Endothelial cell of umbilical vein (primary cell): ENCODE data around the gene ANGPTL5. TPM values are rescaled to one million over a fixed set of nuclear protein-coding genes. Genes with fewer than 3 reads are reported as not detected.

Source experiments
- BruUV-seq: library from RNA; stranded (reverse); fragments of 400-500 nt; replicated peaks from 2 replicates; lab custom pipeline; 2021; lab: Mats Ljungman, UMichigan
- CTCF ChIA-PET: fragments of 300-600, 350-600 bp; sonication (Branson Sonifier 250); formaldehyde crosslinking; loops from one replicate; lab custom pipeline; 2021; ENCODE audit warnings: antibody characterized with exemption, inconsistent platforms; lab: Charles Lee
- POLR2A ChIA-PET: fragments of 300-600, 350-600 bp; sonication (Branson Sonifier 250); formaldehyde crosslinking; loops from one replicate; lab custom pipeline; 2021; ENCODE audit warnings: antibody characterized with exemption, inconsistent platforms; lab: Charles Lee
- DNase-seq: peaks from one replicate; pipeline ENCODE4 v3.0.0-alpha.2; 2011; ENCODE audit warnings: low read depth, low spot score
- FAIRE-seq: peaks from 2 replicates; lab custom pipeline; 2011; peaks lifted over from hg19 to GRCh38; lab: Jason Lieb, UNC
- H2AFZ ChIP-seq: 2 replicates; pipeline ENCODE4 v1.6.0; 2012; ENCODE audit warnings: low read depth, low read length, control low read depth, inconsistent platforms
- H3K27ac ChIP-seq: 2 replicates; pipeline ENCODE4 v1.5.1; 2011; ENCODE audit warnings: low read depth, mild to moderate bottlenecking, control low read depth, low read length, moderate library complexity; ENCODE audit not compliant: insufficient read depth
- H3K27me3 ChIP-seq, 2 experiments: 2 replicates each; pipeline versions ENCODE4 v1.6.0 to v1.6.1; 2011; ENCODE audit warnings: low read length in 2 of 2, mixed read lengths in 1 of 2; ENCODE audit not compliant: control insufficient read depth in 2 of 2, insufficient read depth in 2 of 2
- H3K36me3 ChIP-seq, 2 experiments: 2 replicates in 1 of 2; 3 replicates in 1 of 2; pipeline ENCODE4 v1.5.1; 2011; ENCODE audit warnings: low read length in 2 of 2, mild to moderate bottlenecking in 1 of 2, moderate library complexity in 1 of 2; ENCODE audit not compliant: control insufficient read depth in 2 of 2, insufficient read depth in 2 of 2; ENCODE audit errors: extremely low read depth in 1 of 2
- H3K4me1 ChIP-seq: 3 replicates; pipeline ENCODE4 v1.5.1; 2011; ENCODE audit warnings: mild to moderate bottlenecking, low read length; ENCODE audit not compliant: control insufficient read depth, insufficient read depth; ENCODE audit errors: extremely low read depth
- H3K4me2 ChIP-seq: 2 replicates; pipeline ENCODE4 v1.6.1; 2011; ENCODE audit warnings: low read length, control low read depth, mixed read lengths; ENCODE audit not compliant: insufficient read depth
- H3K4me3 ChIP-seq, 3 experiments: fragments of 200-600 bp in 1 of 3; sonication (generic), shearing (Covaris generic) in 1 of 3; replicated peaks in 1 of 3; 2 replicates each; pipeline ENCODE4 v1.5.1; 2011 to 2016; ENCODE audit warnings: control low read depth in 3 of 3, low read length in 3 of 3, mild to moderate bottlenecking in 2 of 3, inconsistent platforms in 1 of 3, low read depth in 1 of 3, moderate library complexity in 1 of 3; ENCODE audit not compliant: insufficient read depth in 1 of 3
- H3K79me2 ChIP-seq: 2 replicates; pipeline ENCODE4 v1.6.0; 2012; ENCODE audit warnings: low read length, inconsistent platforms; ENCODE audit not compliant: control insufficient read depth, insufficient read depth
- H3K9ac ChIP-seq: replicated peaks from 2 replicates; pipeline ENCODE3; 2011; ENCODE audit warnings: low read length, control low read depth; ENCODE audit not compliant: insufficient read depth; ENCODE audit errors: extremely low read depth
- H3K9me1 ChIP-seq: replicated peaks from 3 replicates; pipeline ENCODE4 v1.6.0; 2011; ENCODE audit warnings: mild to moderate bottlenecking, low read length; ENCODE audit not compliant: control insufficient read depth, insufficient read depth; ENCODE audit errors: extremely low read depth
- H3K9me3 ChIP-seq: replicated peaks from 2 replicates; pipeline ENCODE4 v1.5.1; 2012; ENCODE audit warnings: low read length, inconsistent platforms; ENCODE audit not compliant: control insufficient read depth, insufficient read depth
- H4K20me1 ChIP-seq: replicated peaks from 2 replicates; pipeline ENCODE3; 2011; ENCODE audit warnings: mild to moderate bottlenecking, low read length; ENCODE audit not compliant: control insufficient read depth, insufficient read depth; ENCODE audit errors: extremely low read depth
- CTCF ChIP-seq, 2 donors: IDR thresholded peaks; 1 replicate in 1 of 2; 2 replicates in 1 of 2; pipeline ENCODE4 v1.5.1; 2011; ENCODE audit warnings: low read length in 2 of 2, mild to moderate bottlenecking in 2 of 2, moderate library complexity in 2 of 2, control low read depth in 1 of 2, inconsistent platforms in 1 of 2, low read depth in 1 of 2; ENCODE audit not compliant: insufficient read depth in 1 of 2; ENCODE audit errors: extremely low read depth in 1 of 2
- EZH2 ChIP-seq: IDR thresholded peaks from 2 replicates; pipeline ENCODE4 v1.6.1; 2012; ENCODE audit warnings: borderline replicate concordance, low read depth, mild to moderate bottlenecking, moderate library complexity, low read length, inconsistent platforms; ENCODE audit not compliant: severe bottlenecking
- FOS ChIP-seq: IDR thresholded peaks from 2 replicates; pipeline ENCODE4 v1.6.1; 2011; ENCODE audit warnings: mild to moderate bottlenecking, low read length, moderate library complexity, borderline replicate concordance; ENCODE audit not compliant: insufficient read depth
- GATA2 ChIP-seq: IDR thresholded peaks from 2 replicates; pipeline ENCODE4 v1.7.0; 2011; ENCODE audit warnings: low read depth, mild to moderate bottlenecking, moderate library complexity, mixed read lengths, low read length; ENCODE audit not compliant: insufficient read length, insufficient read depth
- JUN ChIP-seq: IDR thresholded peaks from 2 replicates; pipeline ENCODE4 v1.6.1; 2011; ENCODE audit warnings: borderline replicate concordance, low read depth; ENCODE audit not compliant: insufficient read length, insufficient read depth
- MAX ChIP-seq: IDR thresholded peaks from 2 replicates; pipeline ENCODE4 v1.6.1; 2011; ENCODE audit not compliant: insufficient read depth, insufficient read length
- MYC ChIP-seq: IDR thresholded peaks from one replicate; pipeline ENCODE4 v1.6.1; 2011; ENCODE audit warnings: mild to moderate bottlenecking, low read depth, low read length
- POLR2A ChIP-seq: IDR thresholded peaks from 2 replicates; pipeline ENCODE4 v1.6.1; 2012; ENCODE audit warnings: low read depth, mild to moderate bottlenecking, control low read depth, low read length
- POLR2AphosphoS5 ChIP-seq: IDR thresholded peaks from 2 replicates; pipeline ENCODE4 v1.6.1; 2012; ENCODE audit warnings: low read depth, mild to moderate bottlenecking, control low read depth, low read length, moderate library complexity; ENCODE audit not compliant: insufficient read depth
- dilution Hi-C: fragments of 300-500 bp; cut with MboI; formaldehyde crosslinking; loops from one replicate; pipeline ENCODE4 v1.15.0; 2019; ENCODE audit warnings: low sequenced_read_pairs; ENCODE audit not compliant: extremely low pct_ligation_motif_present
- intact Hi-C: fragments of 100-400 bp; cut with micrococcal nuclease; formaldehyde crosslinking; loops from one replicate; pipeline ENCODE4 v1.10.0; 2022
- polyA plus RNA-seq, 4 experiments: library from polyadenylated mRNA; depleted of rRNA in 3 of 4; stranded (reverse) in 3 of 4; unstranded in 1 of 4; fragments of >200 nt; gene quantifications; 2 replicates each; pipeline versions ENCODE4 v1.2.1 to v1.2.3, GENCODE V29; 2011 to 2012; ENCODE audit warnings: missing spikeins in 1 of 4
- total RNA-seq: library from RNA; stranded (reverse); gene quantifications from 2 replicates; pipeline ENCODE4 v1.2.3, GENCODE V29; 2021

ANGPTL5 gene
- total and polyA plus RNA-seq, 2 donors (not counting 3 experiments of a cell fraction or from before 2014, with no cell fraction given): 0.12 TPM; not detected in 1

GRCh38 chr11:101914738-101915426 is 1.4 kb downstream of the ANGPTL5 start, which contains the start of gene CEP126:
Gene CEP126 (plus strand): TSS chr11:101915010. CDS start chr11:101915285, 275 bp downstream.
- Histone ChIP-seq H3K79me2 (peaks cover 2% of the 10 kb centered on the region), H3K9me1 (no peaks in the 10 kb centered on the region), H3K27me3 (no peaks in the 10 kb centered on the region), H3K36me3 (no peaks in the 10 kb centered on the region), H3K9me3 (no peaks in the 10 kb centered on the region), H3K4me2 (peak within 1 kb of the TSS; percentile 94), H3K9ac (peak within 1 kb of the TSS; percentile 89), H2AFZ (peak within 1 kb of the TSS; percentile 2), H3K4me3 (peak within 1 kb of the TSS; percentile 13 to 81 (median 73)), H3K4me1 (peaks cover 42% of the 10 kb centered on the region), H3K27ac (peak within 1 kb of the TSS; percentile 100), H4K20me1 (no peaks in the 10 kb centered on the region)
- FAIRE-seq (peak; percentile 81), DNase-seq (peak; percentile 99)
- dilution Hi-C loops: no loop called here
- POLR2A ChIA-PET: interaction anchor here (1.1 kb wide), 1 partner anchor 52 kb away, joined by 7 read pairs; no protein-coding TSS in a partner anchor
- intact Hi-C loops: loop anchor here (1.0 to 10.0 kb wide), 8 partner anchors 53 to 1712 kb away; no protein-coding TSS in a partner anchor
- CTCF ChIA-PET: interaction anchor here (0.6 to 4.5 kb wide), 13 partner anchors 8 to 95 kb away, joined by 3 to 51 read pairs (median 3); no protein-coding TSS in a partner anchor
- no TSS peak for BruUV-seq
- TF ChIP-seq CTCF (IDR thresholded peaks at IDR 0.05; ENCODE audit: extremely low read depth in 1 of 2, insufficient read depth in 1 of 2, low read depth in 1 of 2, low read length in 2 of 2) (peak; percentile 32 to 59), MAX (peak; percentile 7), FOS (peak; percentile 43), JUN (no peak), POLR2A (peak; percentile 79), MYC (no peak), GATA2 (no peak), EZH2 (no peak), POLR2AphosphoS5 (peak; percentile 86)
